GM18499 (cell line): ENCODE data around the gene DSCAML1.

ENCODE experiments used
- ATAC-seq: cut with Tn5 transposase; IDR thresholded peaks from one replicate; pipeline ENCODE4 v1.9.1; 2021; ENCODE audit warnings: moderate number of reproducible peaks; ENCODE audit not compliant: insufficient read depth, unreplicated experiment

The DSCAML1 gene

DNA sequence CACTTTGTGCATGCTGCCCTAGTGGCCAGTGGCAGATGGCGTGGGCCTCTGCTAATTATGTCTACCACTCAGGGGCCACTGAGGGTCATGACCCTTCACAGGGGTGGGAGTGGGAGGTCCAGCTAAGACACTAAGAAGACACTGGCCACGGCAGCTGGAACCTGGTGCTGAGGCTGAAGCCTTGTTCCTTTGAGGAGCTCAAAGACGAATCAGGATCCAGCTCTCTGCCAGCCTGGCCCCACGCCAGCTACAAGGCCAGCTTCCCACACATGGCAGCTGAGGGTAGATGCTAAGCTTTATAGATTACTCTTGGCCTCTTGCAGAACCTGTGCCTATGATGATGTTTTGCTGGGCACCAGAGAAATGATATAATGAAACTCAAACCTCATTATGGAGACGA is 226.3 kb downstream of the DSCAML1 start:
- no peak for ATAC-seq

DNA sequence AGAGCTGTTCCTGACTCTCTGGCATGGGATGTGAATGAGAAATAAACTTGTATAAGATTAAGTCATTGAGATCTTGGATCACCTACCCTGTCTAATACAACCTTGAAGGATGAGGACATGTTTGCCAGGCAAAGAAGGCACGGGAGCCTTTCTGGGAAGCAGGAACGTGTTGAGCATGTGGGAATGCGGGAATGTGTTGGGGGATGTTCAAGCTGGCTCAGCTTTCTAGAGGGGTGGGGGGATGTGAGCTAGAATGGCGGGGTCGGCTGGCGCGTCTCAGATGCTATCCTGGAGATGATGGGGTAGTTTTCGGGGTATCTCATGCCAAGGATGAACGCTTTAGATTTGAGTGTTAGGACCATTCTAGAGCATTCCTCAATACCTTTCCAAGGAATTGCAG is 227.1 kb downstream of the DSCAML1 start:
- ATAC-seq, result no peak

DNA sequence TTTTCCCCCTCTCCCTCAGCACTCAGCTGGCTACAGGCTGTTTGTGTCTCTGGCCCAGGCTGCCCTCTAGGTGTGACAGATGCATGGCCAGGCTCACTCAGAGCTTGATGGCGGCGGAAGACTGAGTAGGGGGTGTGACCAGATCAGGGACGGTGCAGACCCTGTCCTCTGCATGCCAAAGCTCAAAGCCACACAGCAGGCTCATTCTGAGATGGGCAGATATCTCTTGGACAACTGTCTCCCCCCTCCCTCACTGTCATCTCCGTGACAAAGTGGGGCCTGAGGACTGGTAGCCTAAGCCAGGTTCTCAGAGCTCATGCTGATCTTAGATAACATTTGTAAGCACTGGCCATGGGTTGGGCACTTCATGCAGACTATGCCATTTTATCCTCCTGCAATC is 231.3 kb downstream of the DSCAML1 start:
- no peak for ATAC-seq

DNA sequence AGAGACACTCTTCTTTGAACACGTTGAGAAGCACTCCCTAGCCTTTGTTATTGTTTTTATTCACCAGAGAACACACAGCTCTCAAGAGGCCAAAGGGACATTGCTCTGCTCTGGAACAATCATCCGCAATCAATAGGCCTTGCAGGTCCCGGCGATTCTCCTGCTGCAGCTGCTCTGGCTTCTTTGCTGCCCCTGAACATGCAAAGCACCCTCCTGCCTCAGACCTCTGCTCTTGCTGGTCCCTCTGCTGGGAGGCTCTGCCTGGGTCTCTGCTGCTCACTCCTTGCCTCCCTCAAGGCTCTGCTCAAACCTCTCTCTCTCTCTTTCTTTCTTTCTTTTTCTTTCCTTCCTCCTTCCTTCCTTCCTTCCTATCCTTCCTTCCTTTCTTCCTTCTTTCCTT is 232.7 kb downstream of the DSCAML1 start:
- ATAC-seq, result no peak

DNA sequence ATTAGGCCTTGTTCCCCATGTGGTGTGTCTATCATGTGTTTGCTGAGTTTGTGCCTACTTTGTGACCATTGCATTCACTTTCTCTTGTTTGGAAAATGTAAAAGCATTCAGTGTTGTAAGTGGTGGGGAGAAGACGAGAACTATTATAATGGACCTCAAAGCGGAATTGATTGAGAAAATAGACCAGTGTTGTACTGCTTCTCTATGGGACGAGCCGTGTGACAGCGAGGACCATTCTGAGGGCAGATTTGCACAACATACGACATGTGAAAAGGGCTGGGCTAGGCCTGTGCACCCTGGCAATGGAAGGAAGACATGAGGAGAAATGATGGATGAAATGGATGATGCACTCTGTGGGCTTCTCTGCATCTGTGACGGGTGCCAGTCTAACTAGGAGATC is 233.5 kb downstream of the DSCAML1 start:
- ATAC-seq, result no peak

DNA sequence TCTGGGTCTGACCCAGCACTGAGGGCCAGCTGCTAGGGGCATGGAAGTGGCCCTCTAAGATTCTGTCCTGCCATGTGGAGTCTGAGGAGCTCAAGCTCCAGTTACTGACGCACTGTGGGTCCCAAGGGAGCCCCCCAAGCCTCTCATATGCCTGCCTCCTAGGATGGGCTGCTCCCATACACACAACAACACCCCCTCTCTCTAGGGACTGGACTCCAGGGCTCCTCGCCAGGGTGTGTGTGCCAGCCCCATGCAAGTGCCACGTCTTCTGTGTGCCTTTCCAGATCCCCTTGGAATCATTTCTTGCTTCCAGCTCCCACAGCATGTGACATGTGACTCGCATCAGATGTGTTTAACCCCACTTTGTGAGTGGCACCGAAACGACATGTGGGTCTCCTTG is 234.9 kb downstream of the DSCAML1 start:
- no peak for ATAC-seq

DNA sequence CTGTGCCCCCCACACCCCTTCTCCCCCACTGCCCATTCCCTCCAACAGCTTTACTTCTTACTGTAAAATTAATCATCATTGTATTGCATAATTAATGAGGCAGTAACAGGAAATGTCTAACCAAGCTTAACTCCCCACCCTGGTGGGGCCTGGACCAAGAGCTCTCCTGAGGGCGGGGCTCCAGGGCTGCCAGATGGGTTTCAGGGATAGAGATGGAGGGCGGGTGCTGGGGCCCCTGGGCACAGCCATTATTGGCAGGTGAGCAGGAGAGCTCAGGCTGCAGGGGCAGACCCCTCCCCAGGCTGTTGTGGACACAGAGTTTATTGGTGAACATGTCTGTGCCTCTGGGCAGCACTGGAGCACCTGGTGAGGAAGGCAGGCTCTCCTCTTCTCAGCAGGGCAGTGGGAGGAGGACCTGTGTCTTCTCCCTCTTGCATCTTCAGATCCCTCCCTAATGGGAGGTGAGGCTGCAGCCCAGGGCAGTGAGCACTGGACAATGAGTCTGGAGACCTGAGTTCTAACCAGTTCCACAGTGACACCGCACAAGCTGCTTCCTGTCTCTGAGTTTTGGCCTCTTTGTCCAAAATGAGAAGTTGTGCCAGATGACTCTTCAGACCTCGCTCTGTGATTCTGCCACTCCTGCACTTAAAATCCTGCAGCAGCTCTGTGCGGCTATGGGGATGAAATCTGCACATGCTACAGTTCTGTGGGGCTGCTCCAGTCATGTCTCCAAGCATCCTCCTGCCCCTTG is 236.1 kb downstream of the DSCAML1 start:
- no peak for ATAC-seq

DNA sequence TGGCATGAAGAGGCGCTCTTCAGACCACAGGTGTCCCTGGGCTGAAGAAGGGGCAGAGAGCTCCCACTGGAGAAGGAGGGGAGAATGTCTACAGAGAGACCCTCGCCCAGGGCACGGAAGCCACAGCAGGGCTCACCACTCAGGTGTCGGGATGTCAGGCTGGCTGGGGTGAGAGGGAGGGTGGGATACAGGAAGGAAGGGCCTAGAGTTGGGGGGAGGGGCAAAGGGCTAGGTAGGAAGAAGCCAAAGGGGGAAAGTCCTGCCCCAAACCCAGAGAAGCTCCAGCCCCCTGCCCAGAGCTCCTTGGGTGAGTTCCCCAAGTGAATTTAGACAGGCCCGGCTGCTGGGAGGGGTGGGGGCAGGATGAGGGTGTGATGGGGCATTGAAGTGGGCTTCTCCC is 237.3 kb downstream of the DSCAML1 start:
- ATAC-seq, result no peak

DNA sequence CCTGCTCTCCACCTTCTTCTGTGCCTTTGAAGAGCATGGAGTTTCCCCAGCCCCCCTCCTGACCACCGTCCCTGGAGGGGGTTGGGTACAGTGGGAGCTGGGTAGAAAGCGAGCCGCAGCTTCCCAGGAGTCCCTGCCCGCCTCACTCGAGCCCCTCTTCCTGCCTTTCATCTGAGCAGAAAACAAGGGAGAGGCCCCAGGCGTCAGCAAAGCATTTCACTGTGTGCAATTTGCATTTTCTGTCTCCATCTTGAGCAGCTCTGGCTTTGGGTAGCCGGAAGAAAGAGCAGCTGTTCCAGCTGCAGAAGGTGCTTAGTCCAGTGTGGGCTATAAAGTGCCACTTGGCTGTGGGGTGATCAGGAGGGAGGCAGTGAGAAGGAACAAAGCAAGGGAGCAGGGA is 239.7 kb downstream of the DSCAML1 start:
- no peak for ATAC-seq

DNA sequence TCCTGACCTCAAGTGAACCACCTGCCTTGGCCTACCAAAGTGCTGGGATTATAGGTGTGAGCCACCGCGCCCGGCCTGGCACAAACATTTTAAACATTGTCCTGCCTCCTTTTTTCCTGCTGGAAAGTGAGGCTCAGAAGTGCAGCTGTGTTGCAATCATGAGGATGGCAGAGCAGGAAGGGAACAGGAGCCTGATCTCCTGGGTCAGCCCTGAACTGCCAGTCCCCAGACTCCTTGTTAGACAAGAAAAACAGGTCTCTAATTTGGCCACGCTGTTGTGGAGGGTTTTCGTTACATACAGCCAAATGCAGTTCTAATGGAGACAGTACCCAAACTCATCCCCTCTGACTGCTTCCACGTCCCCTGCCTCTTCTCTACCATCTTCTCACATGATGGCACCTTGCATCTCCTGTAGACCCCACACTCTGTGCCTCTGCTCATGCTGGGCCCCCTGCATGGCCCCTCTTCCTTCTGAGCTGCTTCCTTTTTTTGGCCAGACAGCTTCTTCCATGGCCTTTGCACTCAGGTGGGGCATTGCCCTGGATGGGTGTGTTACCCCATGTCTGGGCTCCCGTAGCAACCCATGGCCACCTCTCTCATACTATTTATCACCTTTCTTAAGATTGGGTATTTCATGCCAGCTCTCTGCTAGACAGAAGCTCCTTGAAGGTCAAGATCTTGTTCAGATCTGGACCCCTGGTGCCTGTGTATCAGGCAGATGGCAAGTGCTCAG is 242.2 kb downstream of the DSCAML1 start:
- no peak for ATAC-seq

DNA sequence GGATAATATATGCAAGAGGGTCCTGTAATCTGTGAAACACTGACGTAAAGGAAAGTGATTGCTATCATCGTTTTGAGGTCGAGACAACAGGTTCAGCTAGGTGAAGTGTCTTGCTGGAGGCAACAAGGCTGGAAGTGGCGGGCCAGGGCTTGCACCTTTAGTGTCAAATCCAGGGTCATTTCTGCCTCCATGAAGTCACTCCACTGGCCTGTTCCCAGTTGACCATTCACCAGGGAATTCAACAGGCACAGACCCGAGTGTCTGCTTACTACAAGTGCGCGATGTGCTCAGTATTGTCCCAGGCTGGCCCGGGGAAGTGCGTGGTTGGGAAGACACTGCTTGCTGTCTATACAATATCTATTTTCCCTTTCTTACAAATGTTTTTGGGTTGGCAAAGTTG is 244.4 kb downstream of the DSCAML1 start:
- no peak for ATAC-seq

DNA sequence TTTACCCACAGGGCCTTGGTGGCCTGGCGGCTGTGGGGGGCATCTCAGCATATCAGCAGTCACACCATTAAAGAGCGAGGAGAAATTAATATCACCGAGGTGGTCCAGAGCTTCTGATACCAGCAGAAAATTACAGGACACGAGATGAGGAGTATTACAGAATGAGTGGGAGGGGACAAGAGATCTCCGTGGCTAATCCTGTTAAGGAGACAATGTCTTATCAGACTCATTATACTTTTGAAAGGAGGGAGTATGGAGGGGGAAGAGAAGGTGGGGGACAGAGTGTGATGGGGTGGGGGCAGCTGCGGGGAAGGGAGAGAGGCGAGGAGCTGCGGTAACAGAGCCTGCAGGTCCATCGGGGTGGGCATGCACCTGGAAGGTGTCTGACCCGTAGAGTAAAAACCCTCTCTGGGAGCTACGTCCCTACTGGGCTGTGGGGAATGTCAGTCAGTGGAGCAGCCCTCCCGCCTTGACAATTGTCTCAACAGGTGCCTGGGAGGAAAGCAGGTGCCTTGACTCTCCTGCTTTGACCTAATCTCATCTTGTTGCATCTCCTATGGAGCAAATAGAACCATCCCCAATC is 245.2 kb downstream of the DSCAML1 start:
- ATAC-seq, result no peak

DNA sequence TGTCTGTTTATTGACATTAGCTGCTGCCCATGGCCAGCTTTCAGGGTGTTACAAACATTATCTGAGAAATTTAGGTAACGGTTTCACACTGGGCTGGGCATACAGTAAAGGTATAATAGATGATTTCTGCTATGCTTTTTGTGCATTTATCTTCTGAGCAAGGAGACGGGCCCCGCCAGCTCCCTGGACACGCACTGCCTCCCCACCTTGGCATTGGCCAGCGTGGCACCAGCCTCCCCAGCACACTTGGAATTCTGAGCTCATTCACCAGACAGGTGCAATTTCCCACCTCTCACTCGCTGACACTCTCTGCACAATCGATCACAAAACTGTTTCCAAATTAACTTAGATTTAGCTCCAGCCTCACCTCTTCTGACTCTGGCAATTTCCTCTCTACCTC is 246.6 kb downstream of the DSCAML1 start:
- ATAC-seq, result no peak

DNA sequence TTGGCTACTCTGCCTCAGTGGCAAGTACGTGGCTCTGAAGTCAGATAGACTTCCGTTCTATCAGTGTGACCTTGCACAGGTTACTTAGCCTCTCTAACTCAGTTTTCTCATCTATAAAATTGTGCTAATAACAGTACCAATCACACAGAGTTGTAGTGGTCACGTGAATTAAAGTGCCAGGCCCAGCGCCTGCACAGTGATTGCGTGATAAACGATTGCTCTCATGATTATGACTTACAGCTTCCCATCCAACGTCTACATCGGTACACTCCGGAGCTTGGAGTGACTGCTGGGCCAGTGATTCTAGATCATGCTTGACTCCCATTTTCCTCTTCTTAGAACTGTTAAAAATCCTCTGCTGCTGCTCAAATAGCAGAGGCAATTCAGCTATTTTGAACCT is 247.6 kb downstream of the DSCAML1 start:
- ATAC-seq, result no peak

DNA sequence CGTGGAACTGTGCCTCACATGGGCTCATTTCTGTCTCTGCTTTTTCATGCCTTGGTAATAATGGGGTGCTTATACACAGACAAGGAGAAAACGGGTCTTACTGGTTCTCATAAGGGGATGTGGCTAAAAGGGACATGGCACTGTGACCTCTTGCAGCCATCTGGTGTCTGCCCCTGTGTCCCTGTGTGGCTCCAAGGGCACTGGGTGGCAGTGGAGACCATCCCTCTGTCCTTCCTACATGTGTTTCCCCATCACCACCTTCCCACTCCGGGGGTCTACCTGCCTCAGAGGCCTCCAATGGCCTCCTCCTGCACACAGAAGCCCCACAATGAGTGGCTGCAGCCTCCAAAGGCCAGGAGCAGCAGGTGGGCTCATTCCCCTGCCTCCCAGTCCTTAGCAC is 248.1 kb downstream of the DSCAML1 start:
- no peak for ATAC-seq

DNA sequence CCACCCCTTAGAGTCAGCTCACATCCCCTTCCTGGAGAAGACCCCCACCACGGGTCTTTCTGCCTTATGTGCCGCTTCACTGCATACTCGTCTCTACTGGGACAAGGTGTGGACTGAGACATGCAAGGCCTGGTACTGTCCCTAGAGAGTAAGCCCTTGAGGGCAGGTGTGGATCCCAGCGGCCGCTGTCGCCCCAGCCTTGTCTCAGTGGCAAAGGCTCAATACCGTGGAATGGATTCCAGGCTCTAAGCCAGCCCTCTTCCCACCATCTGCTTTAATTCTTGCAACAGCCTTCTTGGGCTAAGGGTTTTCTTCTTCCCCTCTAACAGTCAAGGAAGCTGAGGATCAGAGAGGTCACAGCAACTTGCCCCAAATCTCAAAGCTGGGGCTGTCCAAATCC is 249.1 kb downstream of the DSCAML1 start:
- no peak for ATAC-seq

DNA sequence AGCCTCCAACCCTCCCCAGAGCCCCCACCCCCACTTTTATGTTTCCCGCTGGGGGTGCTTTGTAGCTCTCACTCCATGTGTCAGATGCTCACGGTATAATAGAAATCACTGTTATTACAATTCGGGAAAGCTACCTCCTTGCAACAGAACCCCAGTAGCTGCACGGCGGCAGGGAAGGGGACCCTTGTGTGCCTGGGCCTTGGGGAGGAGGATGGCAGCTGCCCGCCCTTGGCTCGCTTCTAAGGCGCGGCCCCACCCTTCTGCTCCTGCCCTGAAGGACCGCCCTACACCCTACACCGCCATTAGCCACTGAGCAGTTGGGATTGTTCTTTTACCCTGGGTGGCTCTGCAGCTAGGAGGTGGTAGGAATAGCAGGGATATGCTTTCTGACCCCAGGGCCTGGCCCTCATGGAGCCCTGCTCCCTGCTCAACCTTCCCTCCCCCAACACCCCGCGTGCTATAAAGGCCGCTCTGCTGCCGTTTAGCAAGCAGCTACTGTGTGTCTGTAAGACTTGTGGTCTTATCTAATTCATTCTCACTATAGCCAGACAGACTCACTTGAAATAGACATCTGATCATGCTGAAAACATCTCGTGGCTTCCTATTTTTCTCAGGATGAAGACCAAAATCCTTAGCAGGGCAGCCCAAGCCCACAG is 249.7 kb downstream of the DSCAML1 start:
- no peak for ATAC-seq

DNA sequence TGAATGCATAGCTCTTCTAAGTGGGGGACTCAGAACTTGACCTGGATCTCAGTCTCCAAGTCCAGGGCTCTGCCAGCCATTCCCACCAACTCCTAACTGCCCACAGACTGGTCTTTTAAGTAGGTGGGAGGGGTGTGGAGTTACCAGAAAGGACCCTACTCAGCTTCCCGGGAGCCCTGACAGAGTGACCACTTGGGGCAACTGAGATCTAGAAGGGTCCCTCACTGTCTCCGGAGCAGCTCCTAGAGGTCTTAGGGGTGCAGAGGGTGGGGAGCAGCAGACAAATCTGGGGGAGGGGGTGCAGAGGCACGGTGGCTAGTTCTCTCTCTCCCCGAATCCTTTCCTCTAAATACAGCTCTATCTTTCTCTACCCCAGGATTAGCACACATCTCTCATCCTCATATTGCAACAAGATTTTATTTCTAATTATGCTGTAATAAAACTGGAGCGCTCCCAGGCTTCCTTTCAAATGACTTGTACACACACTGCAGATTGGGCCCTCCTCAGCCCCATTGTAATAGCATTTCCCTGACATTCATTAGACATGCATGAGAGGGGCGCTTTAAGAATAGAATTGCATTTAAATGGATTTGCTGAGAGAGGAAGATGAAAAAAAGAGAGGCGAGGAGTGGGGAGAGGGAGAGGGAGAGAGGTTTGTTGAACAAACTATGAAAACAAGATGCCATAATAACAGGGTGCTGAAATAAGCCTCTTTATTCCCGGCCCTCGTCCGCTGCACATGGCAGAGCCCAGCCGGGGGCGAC is 250.4 kb downstream of the DSCAML1 start:
- no peak for ATAC-seq

DNA sequence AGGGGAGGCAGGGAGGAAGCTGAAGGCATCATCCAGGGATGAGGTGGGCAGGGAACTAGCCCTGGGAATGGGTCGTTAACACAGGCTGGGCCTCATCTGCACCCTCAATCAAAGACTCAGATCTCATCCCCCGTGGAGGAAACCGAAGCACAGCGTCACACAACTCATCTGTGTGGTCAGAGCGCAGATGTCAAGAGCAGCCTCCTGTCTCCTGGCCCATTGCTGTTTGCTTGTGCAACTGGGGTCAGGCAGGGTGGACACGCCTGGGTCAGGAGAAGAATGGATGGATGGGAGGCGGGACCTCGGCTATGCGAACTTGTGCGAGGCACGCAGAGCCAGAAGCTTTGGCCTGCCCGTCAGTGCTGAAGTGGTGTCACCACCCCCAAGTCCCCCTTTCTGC is 251.3 kb downstream of the DSCAML1 start:
- no peak for ATAC-seq

DNA sequence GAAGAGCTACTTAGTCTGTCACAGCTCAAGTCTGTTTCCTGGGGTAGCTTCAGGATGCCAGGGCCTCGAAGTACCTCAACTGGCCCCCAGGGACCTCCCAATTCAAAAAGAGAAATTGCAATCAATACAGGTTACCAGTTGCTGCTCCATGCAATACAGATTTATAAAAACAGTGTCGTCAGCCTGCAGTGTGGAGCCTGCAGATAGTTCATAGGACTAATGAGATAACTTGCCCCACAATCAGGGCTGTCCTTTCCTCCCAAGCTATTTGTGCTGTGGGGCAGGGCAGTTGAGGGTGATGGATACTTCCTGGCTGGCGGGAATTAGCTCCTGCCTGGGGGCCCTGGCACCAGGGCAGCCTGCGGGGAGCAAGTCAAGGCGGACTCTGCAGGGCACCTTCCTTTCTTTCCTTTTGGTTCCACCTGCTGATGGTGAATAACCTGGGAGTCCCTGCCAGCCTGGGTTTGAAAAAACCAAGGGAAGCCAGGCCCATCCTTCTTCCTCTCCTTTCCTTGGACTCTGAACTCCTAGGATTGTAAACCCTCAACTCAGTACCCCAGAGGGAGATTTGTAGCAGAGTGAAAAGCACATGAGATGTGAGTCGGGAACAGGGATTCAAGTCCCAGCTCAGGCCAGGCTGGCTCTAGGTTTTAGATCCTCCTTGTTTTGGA is 252.8 kb downstream of the DSCAML1 start:
- no peak for ATAC-seq
